HS-5 (cell line): ENCODE data around the gene UNC5B.

Experiments
- DNase-seq: peaks from one replicate; pipeline ENCODE4 v3.0.0-alpha.2; 2012; ENCODE audit warnings: low read depth

UNC5B gene

DNA sequence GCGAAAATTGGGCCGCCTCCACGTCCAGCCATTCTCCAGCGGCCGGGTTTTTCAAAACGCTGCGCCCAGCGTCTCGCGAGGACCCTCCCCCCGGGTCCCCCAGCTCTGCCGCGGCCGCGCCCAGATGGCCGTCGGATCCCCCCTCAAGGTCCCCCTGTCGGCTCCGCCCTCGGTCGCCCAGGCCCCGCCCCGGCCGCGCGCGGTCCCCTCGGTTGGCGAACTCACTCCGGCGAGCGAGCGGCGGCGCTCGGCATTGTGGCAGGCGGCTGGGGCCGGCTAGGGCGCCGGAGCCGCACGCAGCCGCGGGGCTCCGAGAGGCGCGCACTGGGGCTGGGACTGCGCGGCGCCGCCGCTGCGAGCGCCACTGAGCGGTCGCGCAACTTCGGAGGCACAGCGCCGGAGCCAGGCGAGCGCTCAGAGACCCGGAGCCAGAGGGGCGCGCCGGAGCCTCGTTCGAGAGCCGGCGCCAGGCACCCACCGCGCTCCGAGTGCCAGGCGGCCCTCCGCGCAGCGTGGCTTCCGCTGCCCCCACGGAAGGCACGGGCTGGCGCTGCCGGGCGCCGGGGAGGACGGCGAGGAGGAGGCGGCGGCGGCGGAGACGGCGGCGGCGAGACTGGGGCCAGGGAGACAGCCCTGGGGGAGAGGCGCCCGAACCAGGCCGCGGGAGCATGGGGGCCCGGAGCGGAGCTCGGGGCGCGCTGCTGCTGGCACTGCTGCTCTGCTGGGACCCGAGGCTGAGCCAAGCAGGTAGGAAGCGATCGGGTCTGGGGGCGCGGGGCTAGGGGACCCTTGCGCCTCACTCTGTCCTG is at the start of gene UNC5B:
UNC5B (plus strand) TSS at position 253 of the 809 bp plus-strand sequence; CDS start at position 669, 416 bp downstream.
- no peak for DNase-seq

DNA sequence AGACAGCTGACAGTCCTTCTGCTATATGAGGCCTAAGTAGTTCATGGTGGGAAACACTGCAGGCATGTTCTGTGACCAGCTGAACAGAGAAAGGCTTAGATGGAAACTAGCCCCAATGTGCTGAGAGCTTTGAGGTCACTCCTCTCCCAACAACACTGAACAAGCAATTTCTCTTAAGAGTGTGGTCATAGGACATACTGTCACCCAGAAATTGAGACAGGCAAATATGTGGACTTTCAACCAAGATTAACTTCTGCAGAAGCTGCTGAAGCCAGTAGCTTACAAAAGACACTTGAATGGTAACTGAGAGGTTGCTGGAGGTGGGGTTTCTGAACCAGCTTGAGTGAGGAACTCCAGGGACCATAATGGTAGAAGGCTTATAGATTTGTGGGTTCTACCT is 38.9 kb upstream of the UNC5B start:
- DNase-seq: no peak

DNA sequence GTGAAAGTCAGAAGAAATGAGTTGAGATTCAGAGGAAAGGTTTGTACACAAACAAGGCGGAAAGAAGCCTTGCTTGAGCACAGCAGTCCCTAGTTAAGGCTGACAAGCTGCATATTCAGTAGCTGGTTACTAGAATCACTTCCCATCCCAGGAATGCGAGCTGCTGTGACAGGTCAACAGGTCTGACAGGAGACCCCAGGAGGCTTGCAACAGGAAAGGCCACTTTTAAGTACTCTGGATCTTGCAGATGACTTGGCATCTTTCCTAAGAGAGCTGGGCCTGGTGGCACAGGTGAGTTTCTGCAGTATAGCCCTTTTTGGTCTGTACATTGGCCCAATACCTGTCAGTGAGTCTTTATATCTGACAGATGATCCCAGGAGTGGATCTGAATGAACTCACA is 35.7 kb upstream of the UNC5B start:
- no peak for DNase-seq

DNA sequence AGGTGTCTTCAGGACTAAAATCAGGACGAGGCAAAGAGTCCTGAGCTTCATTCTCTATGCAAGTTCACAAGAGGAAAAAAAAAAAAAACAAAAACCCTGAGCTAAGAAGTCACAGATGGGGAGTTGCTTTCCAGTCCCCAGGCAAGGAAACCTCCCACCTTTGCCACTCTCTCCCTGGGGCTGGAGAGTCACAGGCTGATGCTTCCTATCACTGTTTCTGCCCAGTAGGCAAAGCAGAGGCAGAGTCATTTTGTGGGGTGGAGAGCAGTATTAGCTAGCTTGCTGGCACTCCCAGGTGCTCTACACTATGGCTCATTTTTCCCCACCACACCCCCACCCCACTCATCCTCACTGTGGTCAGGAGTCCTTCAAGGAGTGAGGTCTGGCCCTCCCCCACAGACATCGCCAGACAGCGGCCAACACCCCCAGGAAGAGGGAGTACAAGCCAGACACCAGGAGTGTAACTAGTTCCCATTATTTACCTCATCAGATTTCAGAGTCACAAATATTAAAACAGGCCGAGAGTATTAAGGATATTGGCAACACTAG is 34.6 kb upstream of the UNC5B start:
- DNase-seq: no peak

DNA sequence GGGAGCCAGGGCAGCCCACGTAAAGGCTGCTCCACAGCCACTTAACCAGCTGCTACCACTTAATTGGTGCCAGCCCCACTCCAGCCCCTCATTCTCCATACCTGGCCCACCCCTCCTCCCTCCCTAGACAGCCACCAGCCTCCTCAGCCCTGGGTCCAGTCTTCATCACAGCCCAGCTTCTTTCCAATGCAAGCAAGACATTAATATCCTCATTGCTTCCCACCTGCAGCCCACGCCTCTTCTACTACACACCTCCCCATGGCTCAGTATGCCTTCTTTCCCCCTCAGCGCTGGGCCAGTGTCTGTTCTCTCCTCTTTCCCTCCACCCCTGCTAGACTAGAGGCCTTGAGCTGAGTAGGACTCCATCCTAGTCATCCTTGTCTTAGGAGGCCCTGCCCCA is 33.5 kb upstream of the UNC5B start:
- DNase-seq: no peak

- DNase-seq: no peak
Measured at GRCh38 chr10:71179382-71179781, 33.0 kb upstream of the UNC5B start.

DNA sequence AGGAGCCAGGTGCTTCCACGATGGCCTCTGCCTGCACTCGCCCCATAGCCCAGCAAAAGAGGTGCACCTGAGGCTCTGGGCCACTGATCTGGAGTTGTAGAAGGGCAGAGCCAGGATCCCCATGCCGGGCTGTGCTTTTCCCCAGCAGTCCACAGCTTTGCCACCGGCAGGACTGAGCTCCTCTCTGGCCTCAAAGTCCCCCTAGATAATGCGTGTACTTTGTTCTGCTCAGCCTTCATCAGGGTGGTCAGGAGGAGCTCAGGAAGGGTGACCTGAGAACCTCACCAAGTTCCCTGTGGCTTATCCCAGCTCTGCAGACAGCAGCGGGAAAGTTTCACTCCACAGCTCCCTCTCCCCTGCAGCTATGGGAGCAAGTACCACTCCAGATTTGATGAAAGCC is 27.9 kb upstream of the UNC5B start:
- DNase-seq: no peak

GRCh38 chr10:71185209-71185608 is 27.2 kb upstream of the UNC5B start:
- DNase-seq: no peak

GRCh38 chr10:71187197-71187596 is 25.2 kb upstream of the UNC5B start:
- DNase-seq: no peak

DNA sequence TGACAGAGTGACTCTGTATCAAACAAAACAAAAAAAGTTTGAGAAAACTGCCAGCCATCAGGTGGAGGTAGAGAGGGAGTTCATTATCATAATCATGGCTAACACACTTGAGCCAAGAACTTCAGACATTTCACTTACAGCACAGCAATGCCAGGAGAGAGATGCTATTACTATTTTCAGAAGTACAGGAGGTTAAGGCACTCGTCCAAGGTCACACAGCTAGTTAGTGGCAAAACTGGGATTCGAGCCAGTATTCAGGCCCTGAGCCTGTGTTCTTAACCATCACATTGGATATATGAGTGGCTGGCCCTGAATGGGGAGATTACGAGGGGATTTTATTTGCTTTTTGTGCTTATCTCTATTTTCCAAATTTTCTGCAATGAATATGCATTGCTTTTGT is 24.8 kb upstream of the UNC5B start:
- no peak for DNase-seq

GRCh38 chr10:71188201-71188600 is 24.2 kb upstream of the UNC5B start:
- no peak for DNase-seq

DNA sequence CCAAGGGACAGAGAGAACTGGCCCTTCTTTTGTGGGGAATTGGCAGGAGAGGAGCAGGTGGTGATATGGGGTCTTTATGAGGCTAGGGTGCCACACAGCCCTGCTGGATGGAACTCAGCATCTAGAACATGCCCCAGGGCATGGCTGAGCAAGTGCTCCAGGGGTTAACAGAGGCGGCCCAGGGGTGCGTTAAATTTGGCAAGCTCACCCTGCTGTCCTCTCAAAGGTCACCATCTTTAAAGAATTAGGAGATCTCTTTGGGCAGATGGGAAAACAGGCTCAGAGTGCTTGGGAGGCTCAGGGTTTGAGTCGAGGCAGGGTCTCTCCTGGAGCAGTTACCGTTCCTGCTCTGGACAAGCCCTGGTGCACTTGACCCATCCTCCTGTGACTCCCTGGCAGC is 21.4 kb upstream of the UNC5B start:
- no peak for DNase-seq

DNA sequence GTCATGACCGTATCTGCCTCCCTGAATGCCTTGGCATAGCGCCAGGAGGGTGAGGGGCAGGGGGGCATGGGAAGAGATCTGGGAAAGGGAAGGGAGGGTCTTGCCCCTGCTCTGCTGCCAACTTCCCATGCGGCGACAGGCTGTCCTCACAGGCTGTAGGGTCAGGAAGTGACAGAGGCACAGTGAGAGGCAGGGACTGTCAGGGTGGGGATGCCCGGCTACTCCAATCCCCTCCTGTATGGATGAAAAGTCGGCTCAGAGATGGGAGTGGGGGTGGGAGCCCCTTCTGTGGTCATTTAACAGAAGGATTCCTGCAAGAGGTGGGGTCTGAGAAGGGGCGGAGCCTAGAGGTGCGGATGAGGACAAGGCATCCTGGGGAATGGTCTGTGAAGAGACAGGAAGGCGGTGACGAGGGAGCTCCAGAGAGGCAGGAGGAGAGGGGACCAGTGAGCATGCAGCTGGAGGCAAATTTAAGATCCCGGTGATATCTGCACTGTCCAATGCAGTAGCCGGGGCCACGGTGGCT is 20.8 kb upstream of the UNC5B start:
- DNase-seq: no peak

DNA sequence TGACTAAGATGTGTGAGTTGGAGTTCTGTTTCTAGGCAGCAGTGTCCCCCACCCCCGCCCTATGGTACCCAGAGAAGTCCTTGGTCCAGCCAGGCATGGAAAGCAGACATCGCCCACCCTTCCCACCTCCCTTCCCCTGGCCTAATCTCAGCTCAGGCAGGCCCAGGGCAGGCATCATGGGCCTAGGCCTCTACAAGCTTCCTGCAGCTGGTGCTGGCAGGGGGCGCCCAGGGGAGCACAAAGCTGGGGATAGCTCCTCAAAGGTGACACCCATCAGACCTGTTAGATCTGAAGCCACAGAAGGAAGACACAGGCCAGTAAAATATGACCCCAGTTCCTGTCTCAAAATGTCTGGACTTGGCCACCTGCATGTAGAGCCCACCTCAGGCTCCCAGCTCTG is 18.9 kb upstream of the UNC5B start:
- no peak for DNase-seq

GRCh38 chr10:71197955-71198354 is 14.4 kb upstream of the UNC5B start:
- no peak for DNase-seq

GRCh38 chr10:71201849-71202248 is 10.5 kb upstream of the UNC5B start:
- DNase-seq: no peak

- DNase-seq: no peak
Measured at GRCh38 chr10:71202314-71202713, 10.1 kb upstream of the UNC5B start.

GRCh38 chr10:71203124-71203523 is 9.2 kb upstream of the UNC5B start:
- DNase-seq: no peak

DNA sequence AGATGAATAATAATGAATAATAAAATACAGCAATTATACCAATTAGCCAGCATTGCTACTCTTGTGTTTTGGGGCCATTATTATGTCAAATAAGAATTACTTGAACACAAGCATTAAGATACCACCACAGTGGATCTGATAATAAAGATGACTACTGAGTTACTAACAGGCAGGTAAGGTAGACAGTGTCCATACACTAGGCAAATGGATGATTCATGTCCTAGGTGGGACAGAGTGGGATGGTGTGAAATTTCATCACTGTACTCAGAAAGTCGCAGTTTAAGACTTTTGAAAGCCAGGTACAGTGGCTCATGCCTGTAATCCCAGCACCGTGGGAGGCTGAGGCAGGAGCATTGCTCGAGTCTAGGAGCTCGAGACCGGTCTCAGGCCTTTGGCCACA is 8.7 kb upstream of the UNC5B start:
- DNase-seq: no peak

DNA sequence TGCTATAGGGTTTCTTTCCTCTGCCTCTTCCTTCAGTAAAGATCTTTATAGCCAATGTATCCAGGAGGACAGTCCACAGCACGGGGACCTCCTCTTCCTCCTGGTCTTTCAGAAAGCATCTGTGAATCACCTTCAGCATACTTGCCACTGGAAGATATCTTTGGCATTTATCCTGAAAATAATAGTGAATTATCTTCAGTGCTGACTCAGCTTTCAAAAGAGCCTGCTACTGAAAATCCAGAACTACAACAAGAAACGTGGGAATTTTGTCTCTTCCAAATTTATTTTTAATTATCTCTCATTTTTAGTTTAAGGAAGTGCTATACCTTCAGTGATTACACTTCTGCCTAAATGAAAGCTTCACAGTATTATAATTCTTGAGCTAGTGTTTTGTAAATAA is 7.6 kb upstream of the UNC5B start:
- no peak for DNase-seq

DNA sequence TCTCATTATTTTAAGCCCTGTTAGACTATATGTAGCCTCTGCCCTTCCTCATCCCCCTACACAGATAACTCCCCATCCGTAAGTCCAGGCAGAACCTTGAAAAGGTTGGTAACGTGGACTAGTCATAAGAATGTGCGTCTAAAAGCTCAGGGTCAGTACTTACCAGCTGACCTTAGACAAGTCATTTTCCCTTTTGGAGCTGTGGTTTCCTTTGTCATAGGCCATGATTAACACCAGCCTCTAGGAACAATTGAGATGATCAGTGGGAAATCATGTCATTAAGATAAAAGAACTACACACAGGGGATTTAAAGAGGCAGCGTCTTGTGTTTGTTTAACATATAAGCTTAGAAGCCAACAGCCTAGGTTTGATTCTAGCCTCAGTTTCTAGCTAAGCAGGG is 6.9 kb upstream of the UNC5B start:
- no peak for DNase-seq

DNA sequence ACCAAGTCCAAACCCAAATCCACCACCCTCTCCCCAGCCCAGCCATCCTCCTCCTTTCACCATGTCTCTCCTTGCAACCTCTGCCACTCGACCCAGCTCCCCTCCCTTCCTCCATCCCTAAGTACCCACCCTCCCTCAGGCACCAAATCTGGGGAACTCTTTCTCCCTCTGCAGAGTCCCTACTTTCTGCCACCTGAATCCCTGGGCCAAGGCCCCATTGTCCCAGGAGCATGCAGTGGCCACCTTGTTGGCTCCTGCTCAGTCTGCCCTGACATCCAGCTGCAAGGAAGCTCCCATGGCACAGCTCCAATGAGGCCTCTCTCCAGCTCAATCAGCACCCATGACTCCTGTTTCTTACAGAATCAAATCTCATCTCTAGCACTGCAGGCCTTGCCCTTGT is 5.5 kb upstream of the UNC5B start:
- no peak for DNase-seq

- no peak for DNase-seq
Measured at GRCh38 chr10:71207578-71207977, 4.8 kb upstream of the UNC5B start.

DNA sequence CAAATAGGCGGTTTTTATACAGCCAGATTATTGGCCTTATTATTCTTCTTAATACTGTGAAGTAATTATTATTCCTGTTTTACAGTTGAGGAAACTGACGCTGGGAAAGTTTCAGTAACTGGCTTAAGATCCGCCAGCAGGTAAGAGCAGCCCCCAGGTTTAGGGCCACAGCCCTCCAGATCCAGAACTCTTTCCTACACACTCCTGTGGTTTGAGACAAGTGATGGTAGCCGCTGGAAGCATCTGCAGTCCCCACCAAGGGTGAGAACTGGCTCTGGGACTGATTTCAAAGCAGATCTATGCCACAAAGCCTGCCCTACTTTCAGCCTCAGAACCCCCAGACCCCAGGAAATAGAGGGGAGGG is 3.0 kb upstream of the UNC5B start:
- DNase-seq: no peak
